ENCODE results near the gene CPEB1.

DNA sequence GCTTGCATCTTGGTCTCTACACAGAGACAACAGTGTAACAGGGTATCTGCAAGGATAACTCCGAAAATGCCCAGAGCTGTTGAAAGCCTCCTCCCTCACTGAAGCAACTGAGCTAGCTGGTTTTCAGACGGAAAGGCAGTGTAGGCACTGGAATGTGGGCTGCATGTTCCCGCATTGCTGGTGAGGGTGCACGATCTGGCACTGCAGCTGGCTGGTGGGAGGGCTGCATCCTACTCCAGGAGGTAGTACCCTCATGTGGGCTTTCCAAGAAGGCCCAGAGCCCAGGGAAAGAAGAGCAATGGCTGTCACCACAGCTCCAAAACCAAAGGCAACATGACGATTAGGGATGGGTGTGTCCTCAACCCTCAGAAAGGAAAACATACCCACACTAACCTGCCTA lies 78.2 kb downstream of the CPEB1 start:
- TF ChIP-seq, protein P1, sequence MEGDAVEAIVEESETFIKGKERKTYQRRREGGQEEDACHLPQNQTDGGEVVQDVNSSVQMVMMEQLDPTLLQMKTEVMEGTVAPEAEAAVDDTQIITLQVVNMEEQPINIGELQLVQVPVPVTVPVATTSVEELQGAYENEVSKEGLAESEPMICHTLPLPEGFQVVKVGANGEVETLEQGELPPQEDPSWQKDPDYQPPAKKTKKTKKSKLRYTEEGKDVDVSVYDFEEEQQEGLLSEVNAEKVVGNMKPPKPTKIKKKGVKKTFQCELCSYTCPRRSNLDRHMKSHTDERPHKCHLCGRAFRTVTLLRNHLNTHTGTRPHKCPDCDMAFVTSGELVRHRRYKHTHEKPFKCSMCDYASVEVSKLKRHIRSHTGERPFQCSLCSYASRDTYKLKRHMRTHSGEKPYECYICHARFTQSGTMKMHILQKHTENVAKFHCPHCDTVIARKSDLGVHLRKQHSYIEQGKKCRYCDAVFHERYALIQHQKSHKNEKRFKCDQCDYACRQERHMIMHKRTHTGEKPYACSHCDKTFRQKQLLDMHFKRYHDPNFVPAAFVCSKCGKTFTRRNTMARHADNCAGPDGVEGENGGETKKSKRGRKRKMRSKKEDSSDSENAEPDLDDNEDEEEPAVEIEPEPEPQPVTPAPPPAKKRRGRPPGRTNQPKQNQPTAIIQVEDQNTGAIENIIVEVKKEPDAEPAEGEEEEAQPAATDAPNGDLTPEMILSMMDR (IDR thresholded peaks at IDR 0.05): no peak
- TF ChIP-seq POLR2A (IDR thresholded peaks at IDR 0.05): no peak
